Measurements from ENCODE around the gene ANTXR1.

Gene ANTXR1

DNA sequence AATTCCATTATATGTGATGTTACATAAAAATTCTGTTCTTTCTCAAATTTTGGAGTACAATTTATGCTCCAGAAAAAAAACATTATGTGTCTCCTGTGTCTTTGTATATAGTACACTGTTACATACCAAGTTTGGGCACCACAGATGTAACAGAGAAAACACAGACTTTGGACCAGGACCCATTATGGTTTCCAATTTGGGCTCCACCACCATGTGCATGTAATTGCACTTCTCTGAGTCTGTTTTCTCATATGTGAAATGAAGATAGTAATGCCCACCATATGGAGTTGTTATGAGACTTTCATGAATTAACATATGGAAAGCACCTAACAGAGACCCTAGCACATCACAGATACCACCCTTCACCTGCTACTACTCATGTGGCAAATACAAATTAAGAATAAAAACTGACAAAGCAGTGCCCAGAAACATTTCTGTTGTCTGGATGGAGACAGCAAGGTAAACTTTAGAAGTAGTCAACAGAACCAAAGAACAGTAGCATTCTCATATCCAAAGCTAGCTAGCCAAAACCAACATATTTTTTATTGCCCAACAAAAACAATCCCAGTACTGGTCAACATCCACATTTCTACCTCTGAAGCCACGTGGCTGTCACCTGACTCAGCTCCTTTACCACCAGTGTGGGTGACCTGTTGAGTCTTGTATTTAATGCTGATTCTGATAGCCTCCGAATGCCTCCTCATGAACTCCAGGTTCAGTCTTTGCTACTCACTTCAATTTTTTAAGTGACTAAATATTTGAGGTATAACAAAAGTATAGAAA lies 42.9 kb downstream of the ANTXR1 start:
- TF ChIP-seq, protein P1, sequence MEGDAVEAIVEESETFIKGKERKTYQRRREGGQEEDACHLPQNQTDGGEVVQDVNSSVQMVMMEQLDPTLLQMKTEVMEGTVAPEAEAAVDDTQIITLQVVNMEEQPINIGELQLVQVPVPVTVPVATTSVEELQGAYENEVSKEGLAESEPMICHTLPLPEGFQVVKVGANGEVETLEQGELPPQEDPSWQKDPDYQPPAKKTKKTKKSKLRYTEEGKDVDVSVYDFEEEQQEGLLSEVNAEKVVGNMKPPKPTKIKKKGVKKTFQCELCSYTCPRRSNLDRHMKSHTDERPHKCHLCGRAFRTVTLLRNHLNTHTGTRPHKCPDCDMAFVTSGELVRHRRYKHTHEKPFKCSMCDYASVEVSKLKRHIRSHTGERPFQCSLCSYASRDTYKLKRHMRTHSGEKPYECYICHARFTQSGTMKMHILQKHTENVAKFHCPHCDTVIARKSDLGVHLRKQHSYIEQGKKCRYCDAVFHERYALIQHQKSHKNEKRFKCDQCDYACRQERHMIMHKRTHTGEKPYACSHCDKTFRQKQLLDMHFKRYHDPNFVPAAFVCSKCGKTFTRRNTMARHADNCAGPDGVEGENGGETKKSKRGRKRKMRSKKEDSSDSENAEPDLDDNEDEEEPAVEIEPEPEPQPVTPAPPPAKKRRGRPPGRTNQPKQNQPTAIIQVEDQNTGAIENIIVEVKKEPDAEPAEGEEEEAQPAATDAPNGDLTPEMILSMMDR (IDR thresholded peaks at IDR 0.05; ENCODE audit: control insufficient read depth, extremely low read depth, insufficient read depth) = no peak
- H3K4me3 ChIP-seq (ENCODE audit: low read depth, low read length) = no peak overlapping the region
- no peak for DNase-seq (ENCODE audit: low read depth)

DNA sequence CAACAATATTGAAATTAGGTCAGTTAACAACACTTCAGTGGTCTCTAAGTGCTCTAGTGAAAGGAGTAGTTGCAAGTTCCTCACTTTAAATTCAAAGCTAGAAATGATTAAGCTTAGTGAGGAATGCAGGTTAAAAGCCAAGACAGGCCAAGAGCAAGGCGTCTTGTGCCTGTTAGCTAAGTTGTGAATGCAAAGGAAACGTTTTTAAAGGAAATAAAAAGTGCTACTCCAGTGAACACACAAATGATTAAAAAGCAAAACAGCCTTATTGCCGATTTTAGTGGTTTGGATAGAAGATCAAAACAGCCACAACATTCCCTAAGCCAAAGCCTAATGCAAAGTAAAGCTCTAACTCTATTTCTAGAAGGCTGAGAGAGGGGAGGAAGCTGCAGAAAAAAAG lies 44.7 kb downstream of the ANTXR1 start:
- no peak for DNase-seq (ENCODE audit: low read depth)
- TF ChIP-seq, protein P1 (IDR thresholded peaks at IDR 0.05; ENCODE audit: control insufficient read depth, extremely low read depth, insufficient read depth) = no peak
- no peak overlapping the region for H3K4me3 ChIP-seq (ENCODE audit: low read depth, low read length)

DNA sequence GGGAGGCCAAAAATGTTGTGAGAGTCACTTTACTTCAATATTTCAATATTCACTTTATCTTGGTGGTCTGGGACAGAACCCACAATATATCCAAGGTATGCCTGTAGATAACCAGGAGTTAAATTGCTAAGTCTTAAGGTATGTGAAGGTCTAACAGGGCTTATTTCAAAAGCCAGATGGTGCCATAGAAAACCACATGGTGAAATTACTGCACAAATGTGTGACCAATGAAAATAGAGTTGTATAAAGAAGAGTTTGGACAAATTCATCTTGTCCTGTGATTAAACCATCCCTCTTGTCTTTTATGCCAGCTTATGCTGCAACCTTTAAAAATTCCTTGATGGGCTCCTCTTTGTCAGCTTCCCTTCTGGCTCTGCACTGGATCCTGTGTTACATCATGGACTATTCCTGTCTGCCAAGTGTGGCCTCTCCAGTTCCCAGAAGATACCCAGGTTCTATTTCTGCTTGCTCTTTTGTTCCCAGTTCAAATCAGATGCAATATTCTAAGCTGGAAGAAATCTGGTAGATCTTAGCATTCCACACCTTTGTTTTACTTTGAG lies 46.8 kb downstream of the ANTXR1 start:
- DNase-seq (ENCODE audit: low read depth) = no peak
- TF ChIP-seq, protein P1 (IDR thresholded peaks at IDR 0.05; ENCODE audit: control insufficient read depth, extremely low read depth, insufficient read depth) = no peak
- no peak overlapping the region for H3K4me3 ChIP-seq (ENCODE audit: low read depth, low read length)

DNA sequence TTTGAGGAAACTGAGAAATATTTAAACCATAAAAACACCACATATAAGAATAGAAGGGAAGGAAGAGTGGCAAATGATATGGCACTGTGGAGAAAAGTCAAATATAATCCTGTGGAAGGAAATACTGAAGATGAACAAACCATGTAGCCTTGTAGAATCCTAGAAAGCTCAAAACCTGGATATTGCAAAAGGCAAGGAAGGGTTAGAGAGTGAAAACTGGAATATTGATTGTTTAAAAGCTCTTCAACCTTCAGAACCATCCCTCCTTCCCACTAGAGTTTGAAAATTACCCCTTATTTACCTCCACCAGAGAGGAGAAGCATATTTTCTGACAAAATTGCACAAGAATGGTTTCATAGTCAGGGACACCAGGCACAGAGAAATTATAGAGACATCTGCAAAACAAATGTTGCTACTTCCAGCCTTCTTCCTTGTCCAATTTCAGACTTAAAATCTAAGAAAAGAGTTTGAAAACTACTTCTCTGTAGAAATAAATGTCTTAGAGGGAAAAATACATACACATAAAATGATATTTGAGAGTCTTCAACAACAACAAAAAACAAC lies 48.0 kb downstream of the ANTXR1 start:
- DNase-seq (ENCODE audit: low read depth) = no peak
- TF ChIP-seq, protein P1 (IDR thresholded peaks at IDR 0.05; ENCODE audit: control insufficient read depth, extremely low read depth, insufficient read depth) = no peak
- no peak overlapping the region for H3K4me3 ChIP-seq (ENCODE audit: low read depth, low read length)

DNA sequence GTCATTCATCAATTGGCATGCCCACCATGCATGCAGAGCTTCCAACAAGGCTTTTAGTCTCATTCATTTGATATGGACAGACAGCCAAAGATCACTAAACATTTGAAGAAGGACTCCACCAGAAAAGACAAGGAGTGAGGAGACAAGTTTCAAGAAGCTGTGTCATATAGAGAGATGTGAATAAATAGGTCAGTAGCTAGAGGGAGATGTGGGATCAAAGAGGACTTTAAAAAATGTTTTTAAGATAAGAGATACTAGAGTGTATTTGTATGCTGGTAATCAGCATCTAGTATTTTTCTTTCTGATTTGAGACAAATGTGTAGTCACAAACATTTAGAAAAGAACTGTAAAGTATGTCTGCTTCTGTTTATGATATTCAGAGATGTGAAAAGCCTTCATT lies 48.5 kb downstream of the ANTXR1 start:
- no peak for DNase-seq (ENCODE audit: low read depth)
- TF ChIP-seq, protein P1 (IDR thresholded peaks at IDR 0.05; ENCODE audit: control insufficient read depth, extremely low read depth, insufficient read depth) = 0 out of 2 replicates have a peak, but pooled peaks have one; percentile 7
- no peak overlapping the region for H3K4me3 ChIP-seq (ENCODE audit: low read depth, low read length)

DNA sequence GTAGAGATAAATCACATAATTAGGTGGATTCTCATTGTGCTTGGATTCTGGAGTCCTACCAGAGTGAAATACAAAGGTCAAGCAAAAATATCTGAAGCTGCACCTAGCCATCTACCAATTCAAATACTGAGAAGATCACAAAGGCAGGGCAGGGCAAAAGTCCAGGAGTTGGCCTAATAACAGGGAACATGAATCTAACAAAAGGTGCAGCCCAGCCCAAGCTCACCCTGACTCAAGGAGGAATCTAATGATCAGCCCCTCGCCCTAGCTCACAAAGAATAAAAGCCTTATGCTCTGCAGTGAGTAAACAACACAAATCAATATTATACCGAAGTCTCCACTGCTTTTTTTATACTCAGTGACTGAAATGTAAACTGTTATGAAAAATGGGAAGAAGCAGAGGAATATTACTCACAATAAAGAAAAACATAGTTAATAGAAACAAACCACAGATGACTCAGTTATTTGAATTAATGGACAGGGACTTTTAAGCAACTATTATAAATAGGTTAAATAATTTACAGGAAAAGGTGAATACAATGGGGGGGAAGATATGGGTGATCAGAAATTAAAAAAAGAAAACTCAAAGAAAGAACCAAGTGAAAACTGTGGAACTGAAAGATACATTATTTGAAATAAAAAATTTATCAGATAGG lies 49.5 kb downstream of the ANTXR1 start:
- DNase-seq (ENCODE audit: low read depth) = no peak
- TF ChIP-seq, protein P1 (IDR thresholded peaks at IDR 0.05; ENCODE audit: control insufficient read depth, extremely low read depth, insufficient read depth) = no peak
- H3K4me3 ChIP-seq (ENCODE audit: low read depth, low read length) = no peak overlapping the region
